ENCODE results near the gene DHRS7B. TPM values are rescaled to one million over a fixed set of nuclear protein-coding genes. Genes with fewer than 3 reads are reported as not detected.

DHRS7B gene
- polyA plus RNA-seq, 1 donor from 2014 or later: 35.8 TPM

DNA sequence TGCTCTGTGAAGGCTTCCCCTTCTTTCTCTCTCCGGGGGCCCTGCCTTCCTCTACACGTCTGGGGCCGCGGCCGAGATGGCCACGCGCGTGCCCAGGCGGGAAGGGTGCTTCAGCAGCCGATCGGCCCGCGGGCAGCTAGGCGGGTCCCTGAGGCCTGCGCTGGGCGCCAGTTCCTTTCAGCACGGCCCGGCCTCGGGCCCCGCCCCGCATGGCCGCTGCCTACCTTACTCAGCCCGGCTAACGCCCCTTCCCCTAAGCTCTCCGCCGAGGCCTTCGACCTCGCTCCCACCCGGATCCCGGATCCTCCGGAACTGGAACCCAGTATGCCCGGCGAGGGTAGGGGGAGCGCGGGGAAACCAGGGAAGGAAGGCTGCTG, 86.9 kb downstream of the DHRS7B start:
- Histone ChIP-seq H3K9me3 (ENCODE audit: low read length) (no peaks in the 10 kb centered on the region), H3K36me3 (ENCODE audit: insufficient read depth, low read length) (no peaks in the 10 kb centered on the region), H3K9me2 (ENCODE audit: insufficient read depth, low read length) (no peaks in the 10 kb centered on the region), H3K79me2 (replicated peaks; ENCODE audit: insufficient read depth, low read length) (peaks cover 52% of the 10 kb centered on the region), H3K9ac (ENCODE audit: low read length) (peak overlapping the region; percentile 95), H3K4me3 (ENCODE audit: low read length) (peak overlapping the region; percentile 100), H3K4me2 (ENCODE audit: low read length) (peak overlapping the region; percentile 83), H2AFZ (ENCODE audit: low read depth, low read length) (peak overlapping the region; percentile 73), H3F3A (ENCODE audit: insufficient read depth, low read length, poor library complexity, severe bottlenecking) (no peaks in the 10 kb centered on the region), H3K27ac (ENCODE audit: low read length) (peak overlapping the region; percentile 91), H4K20me1 (ENCODE audit: insufficient read depth) (no peaks in the 10 kb centered on the region), H3K27me3 (ENCODE audit: insufficient read depth, low read depth, low read length) (no peaks in the 10 kb centered on the region)
- TF ChIP-seq RAD21 (conservative IDR thresholded peaks at IDR 0.05) (no peak), POLR2AphosphoS5 (IDR thresholded peaks at IDR 0.05) (no peak), EZH2 (IDR thresholded peaks at IDR 0.05; ENCODE audit: borderline replicate concordance, insufficient read depth, low read length, poor library complexity, severe bottlenecking) (no peak), EP300 (conservative IDR thresholded peaks at IDR 0.05; ENCODE audit: poor library complexity, severe bottlenecking) (no peak), TAF1 (IDR thresholded peaks at IDR 0.05; ENCODE audit: low read depth) (no peak), MXI1 (conservative IDR thresholded peaks at IDR 0.05; ENCODE audit: poor library complexity, severe bottlenecking) (no peak), SMC3 (conservative IDR thresholded peaks at IDR 0.05; ENCODE audit: poor library complexity) (no peak)
- TF ChIP-seq, protein P1, sequence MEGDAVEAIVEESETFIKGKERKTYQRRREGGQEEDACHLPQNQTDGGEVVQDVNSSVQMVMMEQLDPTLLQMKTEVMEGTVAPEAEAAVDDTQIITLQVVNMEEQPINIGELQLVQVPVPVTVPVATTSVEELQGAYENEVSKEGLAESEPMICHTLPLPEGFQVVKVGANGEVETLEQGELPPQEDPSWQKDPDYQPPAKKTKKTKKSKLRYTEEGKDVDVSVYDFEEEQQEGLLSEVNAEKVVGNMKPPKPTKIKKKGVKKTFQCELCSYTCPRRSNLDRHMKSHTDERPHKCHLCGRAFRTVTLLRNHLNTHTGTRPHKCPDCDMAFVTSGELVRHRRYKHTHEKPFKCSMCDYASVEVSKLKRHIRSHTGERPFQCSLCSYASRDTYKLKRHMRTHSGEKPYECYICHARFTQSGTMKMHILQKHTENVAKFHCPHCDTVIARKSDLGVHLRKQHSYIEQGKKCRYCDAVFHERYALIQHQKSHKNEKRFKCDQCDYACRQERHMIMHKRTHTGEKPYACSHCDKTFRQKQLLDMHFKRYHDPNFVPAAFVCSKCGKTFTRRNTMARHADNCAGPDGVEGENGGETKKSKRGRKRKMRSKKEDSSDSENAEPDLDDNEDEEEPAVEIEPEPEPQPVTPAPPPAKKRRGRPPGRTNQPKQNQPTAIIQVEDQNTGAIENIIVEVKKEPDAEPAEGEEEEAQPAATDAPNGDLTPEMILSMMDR (IDR thresholded peaks at IDR 0.05; ENCODE audit: poor library complexity, severe bottlenecking): no peak
- TF ChIP-seq, protein P2, sequence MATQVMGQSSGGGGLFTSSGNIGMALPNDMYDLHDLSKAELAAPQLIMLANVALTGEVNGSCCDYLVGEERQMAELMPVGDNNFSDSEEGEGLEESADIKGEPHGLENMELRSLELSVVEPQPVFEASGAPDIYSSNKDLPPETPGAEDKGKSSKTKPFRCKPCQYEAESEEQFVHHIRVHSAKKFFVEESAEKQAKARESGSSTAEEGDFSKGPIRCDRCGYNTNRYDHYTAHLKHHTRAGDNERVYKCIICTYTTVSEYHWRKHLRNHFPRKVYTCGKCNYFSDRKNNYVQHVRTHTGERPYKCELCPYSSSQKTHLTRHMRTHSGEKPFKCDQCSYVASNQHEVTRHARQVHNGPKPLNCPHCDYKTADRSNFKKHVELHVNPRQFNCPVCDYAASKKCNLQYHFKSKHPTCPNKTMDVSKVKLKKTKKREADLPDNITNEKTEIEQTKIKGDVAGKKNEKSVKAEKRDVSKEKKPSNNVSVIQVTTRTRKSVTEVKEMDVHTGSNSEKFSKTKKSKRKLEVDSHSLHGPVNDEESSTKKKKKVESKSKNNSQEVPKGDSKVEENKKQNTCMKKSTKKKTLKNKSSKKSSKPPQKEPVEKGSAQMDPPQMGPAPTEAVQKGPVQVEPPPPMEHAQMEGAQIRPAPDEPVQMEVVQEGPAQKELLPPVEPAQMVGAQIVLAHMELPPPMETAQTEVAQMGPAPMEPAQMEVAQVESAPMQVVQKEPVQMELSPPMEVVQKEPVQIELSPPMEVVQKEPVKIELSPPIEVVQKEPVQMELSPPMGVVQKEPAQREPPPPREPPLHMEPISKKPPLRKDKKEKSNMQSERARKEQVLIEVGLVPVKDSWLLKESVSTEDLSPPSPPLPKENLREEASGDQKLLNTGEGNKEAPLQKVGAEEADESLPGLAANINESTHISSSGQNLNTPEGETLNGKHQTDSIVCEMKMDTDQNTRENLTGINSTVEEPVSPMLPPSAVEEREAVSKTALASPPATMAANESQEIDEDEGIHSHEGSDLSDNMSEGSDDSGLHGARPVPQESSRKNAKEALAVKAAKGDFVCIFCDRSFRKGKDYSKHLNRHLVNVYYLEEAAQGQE (IDR thresholded peaks at IDR 0.05; ENCODE audit: borderline replicate concordance): no peak

DNA sequence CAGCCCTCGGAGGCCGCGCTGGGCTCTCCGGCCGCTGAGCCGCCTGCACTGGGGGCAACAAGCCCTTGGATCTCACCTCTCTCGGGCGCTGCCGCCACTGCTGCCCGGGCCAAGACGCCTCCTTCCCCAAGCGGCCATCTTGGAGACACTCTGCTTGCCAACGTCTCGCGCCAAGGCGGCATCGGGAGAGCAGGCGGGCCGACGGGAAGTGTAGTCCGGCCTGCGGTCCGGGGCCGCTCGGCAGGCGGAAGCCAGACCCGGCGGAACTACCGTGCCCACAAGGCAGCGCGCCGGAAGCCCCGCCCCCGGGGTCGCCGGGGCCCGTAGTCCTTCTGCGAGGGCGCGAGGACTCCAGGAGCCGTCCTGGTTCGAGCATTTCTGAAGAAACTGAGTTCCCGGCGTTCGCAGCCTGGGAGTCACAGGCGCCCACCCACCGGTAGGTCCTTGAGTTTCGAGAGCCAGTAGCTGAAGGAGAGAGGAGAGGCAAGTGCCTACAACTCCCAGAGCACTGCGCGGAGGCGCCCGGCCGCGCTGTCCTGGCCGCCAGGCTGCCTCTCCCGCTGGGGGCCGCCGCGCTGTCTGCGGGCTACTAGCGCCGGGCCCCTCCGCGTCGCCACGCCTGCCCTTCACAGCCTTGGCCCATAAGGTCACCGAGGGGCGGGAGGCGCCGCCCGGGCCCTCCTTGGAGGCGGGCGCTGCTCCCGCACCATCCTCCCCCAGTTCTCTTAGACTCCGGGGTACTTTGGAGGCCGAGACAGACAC, 87.4 kb downstream of the DHRS7B start, which contains the start of gene TMEM11:
TMEM11 (minus strand) TSS at position 147 of the 762 bp plus-strand sequence; CDS start at position 138, 9 bp downstream.
- Histone ChIP-seq H3K9me2 (ENCODE audit: insufficient read depth, low read length) (no peaks in the 10 kb centered on the region), H3K4me3 (ENCODE audit: low read length) (peak within 1 kb of the TSS; percentile 100), H3K9ac (ENCODE audit: low read length) (peak within 1 kb of the TSS; percentile 95), H2AFZ (ENCODE audit: low read depth, low read length) (peak within 1 kb of the TSS; percentile 90), H3K27me3 (ENCODE audit: insufficient read depth, low read depth, low read length) (no peaks in the 10 kb centered on the region), H3K9me3 (ENCODE audit: low read length) (no peaks in the 10 kb centered on the region), H3K36me3 (ENCODE audit: insufficient read depth, low read length) (no peaks in the 10 kb centered on the region), H3K4me2 (ENCODE audit: low read length) (peak within 1 kb of the TSS; percentile 83), H4K20me1 (ENCODE audit: insufficient read depth) (no peaks in the 10 kb centered on the region), H3K27ac (ENCODE audit: low read length) (peak within 1 kb of the TSS; percentile 91), H3F3A (ENCODE audit: insufficient read depth, low read length, poor library complexity, severe bottlenecking) (no peaks in the 10 kb centered on the region), H3K79me2 (replicated peaks; ENCODE audit: insufficient read depth, low read length) (peaks cover 46% of the 10 kb centered on the region)
- peak; percentile 69 for TF ChIP-seq MXI1 (conservative IDR thresholded peaks at IDR 0.05; ENCODE audit: poor library complexity, severe bottlenecking)
- no peak for TF ChIP-seq EZH2 (IDR thresholded peaks at IDR 0.05; ENCODE audit: borderline replicate concordance, insufficient read depth, low read length, poor library complexity, severe bottlenecking)
- TF ChIP-seq SMC3 (conservative IDR thresholded peaks at IDR 0.05; ENCODE audit: poor library complexity): peak; percentile 47
- TF ChIP-seq TAF1 (IDR thresholded peaks at IDR 0.05; ENCODE audit: low read depth): peak; percentile 72
- TF ChIP-seq, protein P2 (IDR thresholded peaks at IDR 0.05; ENCODE audit: borderline replicate concordance): peak; percentile 56
- TF ChIP-seq, protein P1 (IDR thresholded peaks at IDR 0.05; ENCODE audit: poor library complexity, severe bottlenecking): peak; percentile 44
- peak; percentile 38 for TF ChIP-seq RAD21 (conservative IDR thresholded peaks at IDR 0.05)
- TF ChIP-seq EP300 (conservative IDR thresholded peaks at IDR 0.05; ENCODE audit: poor library complexity, severe bottlenecking): no peak
- TF ChIP-seq POLR2AphosphoS5 (IDR thresholded peaks at IDR 0.05): peak; percentile 96
